UCSD-AML1 (cell line): ENCODE measurements around the gene KLHL10.
"Not testable (repeated sequence)": the region's sequence is repeated elsewhere in the genome, so short reads cannot be mapped to it uniquely, and the experiment has no call there.

Source experiments
- DNase-seq: peaks from one replicate; lab custom pipeline; 2025; ENCODE audit not compliant: unreplicated experiment; lab: John Stamatoyannopoulos, UW

Gene KLHL10

DNA sequence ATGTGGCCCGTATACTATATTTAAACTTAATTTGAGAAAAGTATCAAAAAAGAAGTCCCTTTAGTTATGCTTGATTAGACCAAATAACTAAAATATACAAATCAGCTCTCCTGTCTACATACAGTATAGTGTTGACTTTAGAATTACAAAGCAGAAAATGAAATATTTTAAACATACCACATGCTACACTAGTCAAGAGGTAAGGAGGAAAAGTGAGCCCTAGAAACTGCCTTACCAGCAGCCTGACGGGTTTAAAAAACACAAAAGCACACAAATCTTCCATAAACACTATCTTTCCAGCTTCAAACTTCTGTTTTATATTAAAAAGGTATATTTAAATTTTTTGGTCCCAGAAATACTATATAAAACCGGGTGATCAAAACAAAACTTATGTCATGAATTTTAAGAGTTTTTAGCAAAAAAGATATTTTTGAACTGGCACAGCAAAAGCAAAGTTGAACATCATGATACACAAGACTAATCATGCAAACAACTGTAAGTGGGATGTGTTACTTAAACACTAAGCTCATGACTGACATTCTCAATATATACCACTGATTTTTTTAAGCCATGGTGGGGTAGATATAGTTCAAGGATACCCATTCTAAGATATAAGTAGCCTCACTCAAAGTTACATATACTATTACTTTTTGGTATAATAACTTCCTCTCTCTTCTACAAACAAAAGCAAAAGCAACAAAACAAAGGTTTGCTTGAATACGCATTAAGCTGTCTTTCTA lies 11.8 kb downstream of the KLHL10 start:
- DNase-seq = no peak

GRCh38 chr17:41851382-41851781 lies 13.8 kb downstream of the KLHL10 start:
- not testable (repeated sequence) for DNase-seq

GRCh38 chr17:41860254-41860931 lies 22.8 kb downstream of the KLHL10 start:
- no peak for DNase-seq

GRCh38 chr17:41863074-41863848 lies 25.6 kb downstream of the KLHL10 start:
- no peak for DNase-seq

- DNase-seq = no peak
These were observed 26.8 kb downstream of the KLHL10 start for GRCh38 chr17:41864498-41864835.

DNA sequence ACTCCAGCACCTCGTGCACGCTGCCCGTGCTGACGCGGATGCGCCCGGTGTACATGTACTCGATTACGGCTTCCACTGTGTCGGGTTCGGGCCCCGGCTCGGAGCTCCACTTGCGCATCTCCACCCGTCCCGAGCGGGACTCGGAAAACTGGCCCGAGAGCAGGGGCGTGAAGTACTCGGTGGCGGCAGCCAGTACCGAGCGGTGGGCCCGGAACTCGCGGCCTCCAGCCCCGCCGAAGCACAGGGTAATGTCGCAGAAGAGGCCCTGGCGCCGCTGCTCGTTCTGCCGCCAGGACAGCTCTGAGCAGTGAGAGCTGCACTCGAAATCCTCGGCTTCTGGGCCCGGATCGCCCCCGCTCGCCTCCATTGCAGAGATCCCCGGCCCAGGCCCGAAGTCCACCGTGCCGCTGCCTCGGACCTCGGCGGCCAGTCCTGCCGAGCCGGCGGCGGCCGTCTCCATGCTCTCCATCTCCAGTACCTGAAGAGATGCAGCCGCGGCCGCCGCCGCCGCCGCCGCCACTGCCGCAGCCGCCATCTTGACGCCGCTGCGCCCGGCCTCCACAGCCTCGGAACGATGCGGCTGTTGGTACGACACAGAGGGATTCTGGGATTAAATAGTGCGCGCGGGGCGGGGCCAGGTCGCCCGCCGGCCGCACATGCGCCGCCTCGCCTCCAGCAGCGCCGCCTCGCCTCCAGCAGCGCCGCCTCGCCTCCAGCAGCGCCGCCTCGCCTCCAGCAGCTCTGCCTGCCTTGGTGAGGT lies 27.4 kb downstream of the KLHL10 start, which contains the start of gene KLHL11:
KLHL11 (minus strand) TSS at position 588 of the 760 bp plus-strand sequence; CDS start at position 535, 53 bp downstream.
- peak; percentile 89 for DNase-seq

DNA sequence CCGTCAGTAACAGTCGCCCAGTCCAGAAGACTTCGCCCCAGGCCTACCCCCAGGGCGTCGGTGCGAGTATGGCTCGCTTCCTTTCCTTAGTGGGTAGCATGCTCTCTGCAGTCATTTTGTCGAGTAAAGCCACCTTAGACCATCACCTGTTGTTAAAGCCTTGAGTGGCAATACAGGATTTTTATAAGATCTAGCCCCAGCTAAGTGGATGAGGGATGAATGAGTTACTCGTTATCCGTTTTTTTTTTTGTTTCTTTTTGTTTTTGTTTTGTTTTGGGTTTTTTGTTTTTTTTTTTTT lies 27.9 kb downstream of the KLHL10 start:
- DNase-seq = no peak

DNA sequence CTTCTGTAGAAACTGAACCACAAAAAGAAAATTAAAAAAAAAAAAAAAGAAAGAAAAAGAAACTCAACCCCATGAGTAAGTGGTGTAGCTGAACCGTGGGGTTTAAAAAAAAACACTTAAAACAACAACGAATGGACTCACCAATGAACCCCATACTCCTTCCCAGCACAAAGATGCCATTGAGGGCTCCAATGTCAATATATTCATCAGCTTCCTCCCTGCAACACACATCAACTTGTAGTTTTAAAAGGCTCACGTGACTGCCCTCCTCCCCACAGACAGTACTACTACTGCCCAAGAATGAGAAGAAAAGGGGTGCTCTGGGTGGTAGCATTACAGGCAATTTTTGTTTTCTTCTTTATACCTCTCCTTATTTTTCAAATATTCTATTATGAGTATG lies 30.9 kb downstream of the KLHL10 start:
- DNase-seq = no peak

DNA sequence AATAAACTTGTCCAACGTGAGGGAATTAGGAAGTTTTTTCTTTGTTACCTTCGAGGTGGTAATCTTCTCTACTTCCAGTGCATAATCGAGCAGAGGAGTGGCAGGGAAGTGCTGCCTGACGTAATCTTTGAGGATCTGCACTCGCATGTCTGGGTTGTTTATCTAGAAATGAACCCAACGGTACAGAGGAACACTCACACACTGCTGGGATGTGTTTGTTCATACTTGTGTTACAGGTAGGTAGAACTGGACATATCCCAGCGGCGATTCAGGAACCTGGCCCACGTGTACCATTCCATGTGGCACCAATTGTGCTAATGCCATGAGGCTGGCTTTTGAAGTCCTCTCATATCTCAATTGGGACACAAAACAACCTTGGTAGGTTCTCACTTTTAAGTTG lies 31.8 kb downstream of the KLHL10 start:
- DNase-seq = no peak

DNA sequence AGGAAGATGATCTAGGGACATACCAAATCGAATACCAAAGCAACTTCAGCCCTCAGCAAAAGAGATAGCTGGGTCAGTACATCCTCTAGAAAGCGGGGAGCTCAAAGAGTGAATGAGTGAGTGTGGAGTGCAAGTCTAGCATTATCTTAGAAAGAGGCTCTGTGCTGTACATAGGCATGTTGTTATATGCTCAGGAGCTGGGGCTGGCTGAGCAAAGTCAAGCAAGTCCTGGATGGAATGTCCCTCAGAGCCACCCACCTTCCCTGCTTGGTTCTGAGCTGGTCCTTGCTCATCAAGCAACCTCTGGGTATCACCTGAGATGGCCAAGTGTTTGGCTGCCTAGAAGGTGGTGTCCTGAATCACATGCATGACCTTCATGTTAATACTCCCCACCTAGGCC lies 32.5 kb downstream of the KLHL10 start:
- no peak for DNase-seq

- no peak for DNase-seq
These were observed 33.0 kb downstream of the KLHL10 start for GRCh38 chr17:41870627-41871026.

- DNase-seq = no peak
These were observed 34.2 kb downstream of the KLHL10 start for GRCh38 chr17:41871789-41872188.

DNA sequence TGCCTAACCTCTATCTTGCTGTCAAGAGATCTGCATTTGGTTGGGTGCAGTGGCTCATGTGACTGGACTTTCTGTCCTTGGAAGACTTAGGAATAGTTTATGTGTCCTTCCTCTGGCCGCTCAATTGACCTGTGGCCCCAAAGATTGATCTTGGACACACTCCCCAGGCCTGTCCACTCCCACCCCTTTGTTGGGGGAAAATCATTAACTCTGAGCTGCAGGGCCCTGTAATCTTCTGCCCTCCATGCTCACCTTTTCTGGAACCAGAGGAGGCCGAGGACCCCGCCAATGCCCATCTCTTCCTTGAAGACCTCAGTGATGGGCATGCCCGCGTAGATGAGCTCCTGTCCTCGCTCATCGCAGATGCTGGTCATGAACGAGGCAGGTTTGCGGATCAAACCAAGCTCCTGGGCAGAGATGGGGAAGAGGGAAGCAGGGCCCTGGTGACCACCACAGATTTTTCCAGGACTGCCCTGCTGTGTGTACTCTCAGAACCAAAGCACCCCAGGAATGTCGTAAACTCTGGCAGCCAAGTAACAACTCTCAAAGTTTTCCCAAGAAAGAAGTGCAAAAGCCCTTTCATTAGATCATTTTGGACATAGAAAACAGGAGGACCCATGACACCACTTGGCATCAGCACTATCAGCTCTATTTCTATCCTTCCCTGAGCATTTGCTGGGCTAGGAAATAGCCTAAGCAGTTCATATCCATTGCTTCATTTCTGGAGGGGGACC lies 36.1 kb downstream of the KLHL10 start:
- no peak for DNase-seq

DNA sequence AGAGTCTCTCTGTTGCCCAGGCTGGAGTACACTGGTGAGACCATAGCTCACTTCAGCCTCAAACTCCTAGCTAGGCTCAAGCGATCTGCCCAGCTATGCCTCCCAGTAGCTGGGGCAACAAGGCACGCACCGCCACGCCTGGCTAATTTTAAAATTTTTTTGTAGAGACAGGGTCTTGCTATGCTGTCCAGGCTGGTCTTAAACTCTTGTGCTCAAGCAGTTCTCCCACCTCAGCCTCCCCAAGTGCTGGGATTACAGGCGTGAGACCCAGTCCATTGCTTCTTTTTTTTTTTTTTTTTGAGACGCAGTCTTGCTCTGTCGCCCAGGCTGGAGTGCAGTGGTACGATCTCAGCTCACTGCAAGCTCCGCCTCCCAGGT lies 36.7 kb downstream of the KLHL10 start:
- DNase-seq = not testable (repeated sequence)

DNA sequence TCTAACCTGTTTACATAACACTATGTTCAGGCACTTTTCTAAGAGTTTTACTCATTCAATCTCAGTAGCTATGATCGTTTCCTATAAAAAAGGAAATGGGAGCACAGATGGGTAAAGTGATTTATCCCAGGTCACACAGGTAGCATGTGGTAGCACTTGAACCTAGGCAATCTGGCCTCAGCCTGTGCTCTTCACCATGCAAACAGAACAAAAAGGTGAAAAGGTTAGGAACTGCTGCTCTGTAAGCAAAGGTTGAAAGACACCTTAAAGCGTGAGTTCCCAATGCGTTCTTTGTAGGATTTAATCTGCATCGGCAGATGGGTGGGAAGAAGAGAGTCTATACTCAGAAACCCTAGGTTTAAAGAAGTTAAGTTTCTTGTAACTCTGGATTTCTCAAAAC lies 42.5 kb downstream of the KLHL10 start:
- DNase-seq = no peak

GRCh38 chr17:41882756-41883155 lies 45.1 kb downstream of the KLHL10 start:
- DNase-seq = no peak

- no peak for DNase-seq
These were observed 48.1 kb downstream of the KLHL10 start for GRCh38 chr17:41885733-41886132.

DNA sequence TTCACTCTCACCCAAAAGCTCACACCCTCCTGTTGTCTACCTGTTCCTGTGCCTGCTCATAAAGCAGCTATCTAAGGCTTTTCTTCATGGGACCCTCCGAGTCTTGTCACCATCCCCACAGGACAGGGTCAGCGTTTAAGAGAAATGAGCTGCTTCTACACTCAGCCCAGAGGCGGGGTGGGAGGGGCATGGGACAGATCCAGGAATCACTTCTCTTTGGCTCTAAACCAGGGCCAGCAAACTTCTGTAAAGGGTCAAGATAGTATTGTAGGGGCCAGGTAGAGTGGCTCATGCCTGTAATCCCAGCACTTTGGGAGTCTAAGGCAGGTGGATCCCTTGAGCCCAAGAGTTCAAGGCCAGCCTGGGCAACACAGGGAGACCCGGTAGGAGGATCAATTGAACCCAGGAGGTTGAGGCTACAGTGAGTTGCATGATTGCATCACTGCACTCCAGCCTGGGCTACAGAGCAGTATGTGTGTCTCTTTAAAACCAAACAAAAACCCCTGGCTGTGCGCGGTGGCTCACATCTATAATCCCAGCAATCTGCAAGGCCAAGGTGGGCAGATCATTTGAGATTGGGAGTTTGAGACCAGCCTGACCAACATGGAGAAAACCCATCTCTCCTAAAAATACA lies 50.8 kb downstream of the KLHL10 start:
- DNase-seq = no peak

DNA sequence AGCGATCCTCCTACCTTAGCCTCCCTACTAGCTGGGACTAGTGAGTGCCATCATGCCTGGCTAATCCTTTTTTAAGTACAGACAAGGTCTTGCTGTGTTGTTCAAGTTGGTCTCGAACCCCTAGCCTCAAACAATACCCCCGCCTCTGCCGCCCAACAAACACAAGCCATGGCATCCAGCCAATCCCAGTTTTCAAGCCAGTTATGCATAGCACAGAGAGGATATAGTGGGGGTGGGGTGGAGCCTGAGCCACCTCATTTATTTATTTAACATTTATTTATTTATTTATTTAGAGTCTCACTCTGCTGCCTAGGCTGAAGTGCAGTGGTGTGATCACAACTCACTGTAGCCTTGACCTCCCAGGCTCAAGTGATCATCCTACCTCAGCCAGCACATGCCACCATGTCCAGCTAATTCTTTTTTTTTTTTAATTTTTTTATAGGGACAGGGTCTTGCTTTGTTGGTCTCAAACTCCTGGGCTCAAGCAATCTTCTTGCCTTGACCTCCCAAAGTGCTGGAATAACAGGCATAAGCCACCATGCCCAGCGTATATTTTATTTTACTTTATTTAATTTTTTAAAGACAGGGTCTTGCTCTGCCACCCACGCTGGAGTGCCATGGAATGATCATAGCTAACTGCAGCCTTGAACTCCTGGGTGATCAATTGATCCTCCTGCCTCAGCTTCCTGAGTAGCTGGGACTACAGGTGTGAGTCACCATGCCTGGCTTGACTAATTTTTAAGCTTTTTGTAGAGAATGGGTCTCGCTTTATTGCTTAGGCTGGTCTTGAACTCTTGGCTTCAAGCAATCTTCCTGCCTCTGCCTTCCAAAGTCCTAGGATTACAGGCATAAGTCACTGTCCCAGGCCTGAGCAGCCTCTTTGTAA lies 53.8 kb downstream of the KLHL10 start:
- no peak for DNase-seq
